Common myeloid progenitor, CD34-positive (primary cell): ENCODE data around the gene CTSE.
A peak's percentile ranks its signal among the peaks of the same experiment; 100 is the strongest.
"Not testable (repeated sequence)": the region's sequence is repeated elsewhere in the genome, so short reads cannot be mapped to it uniquely, and the experiment has no call there.

ENCODE experiments used
- CTCF ChIA-PET: fragments of 350-600 bp; sonication (Branson Sonifier 250); formaldehyde crosslinking; loops from one replicate; lab custom pipeline; 2021; ENCODE audit warnings: antibody characterized with exemption; lab: Charles Lee
- POLR2A ChIA-PET: fragments of 350-600 bp; sonication (Branson Sonifier 250); formaldehyde crosslinking; loops from one replicate; lab custom pipeline; 2021; ENCODE audit warnings: antibody characterized with exemption; lab: Charles Lee
- DNase-seq, 3 donors: peaks; one replicate each; pipeline versions ENCODE4 v3.0.0 to v3.0.0-alpha.2; 2013
- H3K27ac ChIP-seq, 2 experiments: 1 replicate in 1 of 2; 2 replicates in 1 of 2; pipeline ENCODE4 v1.7.0; 2013; ENCODE audit warnings: inconsistent platforms in 2 of 2, low read length in 2 of 2, mild to moderate bottlenecking in 2 of 2, low read depth in 1 of 2, moderate library complexity in 1 of 2; ENCODE audit not compliant: severe bottlenecking in 2 of 2, insufficient read depth in 1 of 2, poor library complexity in 1 of 2
- H3K27me3 ChIP-seq, 5 experiments: replicated peaks in 2 of 5; 1 replicate in 3 of 5; 2 replicates in 2 of 5; pipeline versions ENCODE4 v1.6.1 to v1.7.0; 2013; ENCODE audit warnings: low read length in 4 of 5, mild to moderate bottlenecking in 2 of 5, moderate library complexity in 2 of 5, inconsistent platforms in 1 of 5; ENCODE audit not compliant: insufficient read depth in 5 of 5, control insufficient read depth in 4 of 5
- H3K36me3 ChIP-seq, 4 experiments: 1 replicate in 2 of 4; 2 replicates in 2 of 4; pipeline versions ENCODE4 v1.6.1 to v1.7.0; 2013; ENCODE audit warnings: low read length in 3 of 4, control low read depth in 1 of 4, mild to moderate bottlenecking in 1 of 4; ENCODE audit not compliant: control insufficient read depth in 4 of 4, insufficient read depth in 4 of 4
- H3K4me1 ChIP-seq, 4 experiments: 1 replicate in 3 of 4; 2 replicates in 1 of 4; pipeline versions ENCODE4 v1.6.1 to v1.7.1; 2013; ENCODE audit warnings: low read length in 3 of 4, mild to moderate bottlenecking in 3 of 4, control low read depth in 1 of 4, inconsistent platforms in 1 of 4, moderate library complexity in 1 of 4; ENCODE audit not compliant: control insufficient read depth in 4 of 4, insufficient read depth in 4 of 4; ENCODE audit errors: control extremely low read depth in 1 of 4
- H3K4me3 ChIP-seq, 7 experiments: 1 replicate in 4 of 7; 2 replicates in 3 of 7; pipeline versions ENCODE4 v1.5.1 to v1.7.0; 2013; ENCODE audit warnings: mild to moderate bottlenecking in 7 of 7, low read length in 6 of 7, moderate library complexity in 6 of 7, inconsistent platforms in 2 of 7, low read depth in 2 of 7, control low read depth in 1 of 7; ENCODE audit not compliant: insufficient read depth in 4 of 7, control insufficient read depth in 1 of 7; ENCODE audit errors: extremely low read depth in 1 of 7
- H3K9me3 ChIP-seq, 5 experiments: 1 replicate in 4 of 5; 2 replicates in 1 of 5; pipeline versions ENCODE4 v1.6.1 to v1.7.1; 2013; ENCODE audit warnings: low read length in 4 of 5, mild to moderate bottlenecking in 2 of 5, inconsistent platforms in 1 of 5, low read depth in 1 of 5, moderate library complexity in 1 of 5; ENCODE audit not compliant: control insufficient read depth in 4 of 5, insufficient read depth in 2 of 5; ENCODE audit errors: control extremely low read depth in 1 of 5
- WGBS: methylation state at CpG from one replicate; pipeline ENCODE4 v1.1.5; 2013; ENCODE audit not compliant: insufficient coverage; 5-methylcytosine and 5-hydroxymethylcytosine counted together

CTSE gene

DNA sequence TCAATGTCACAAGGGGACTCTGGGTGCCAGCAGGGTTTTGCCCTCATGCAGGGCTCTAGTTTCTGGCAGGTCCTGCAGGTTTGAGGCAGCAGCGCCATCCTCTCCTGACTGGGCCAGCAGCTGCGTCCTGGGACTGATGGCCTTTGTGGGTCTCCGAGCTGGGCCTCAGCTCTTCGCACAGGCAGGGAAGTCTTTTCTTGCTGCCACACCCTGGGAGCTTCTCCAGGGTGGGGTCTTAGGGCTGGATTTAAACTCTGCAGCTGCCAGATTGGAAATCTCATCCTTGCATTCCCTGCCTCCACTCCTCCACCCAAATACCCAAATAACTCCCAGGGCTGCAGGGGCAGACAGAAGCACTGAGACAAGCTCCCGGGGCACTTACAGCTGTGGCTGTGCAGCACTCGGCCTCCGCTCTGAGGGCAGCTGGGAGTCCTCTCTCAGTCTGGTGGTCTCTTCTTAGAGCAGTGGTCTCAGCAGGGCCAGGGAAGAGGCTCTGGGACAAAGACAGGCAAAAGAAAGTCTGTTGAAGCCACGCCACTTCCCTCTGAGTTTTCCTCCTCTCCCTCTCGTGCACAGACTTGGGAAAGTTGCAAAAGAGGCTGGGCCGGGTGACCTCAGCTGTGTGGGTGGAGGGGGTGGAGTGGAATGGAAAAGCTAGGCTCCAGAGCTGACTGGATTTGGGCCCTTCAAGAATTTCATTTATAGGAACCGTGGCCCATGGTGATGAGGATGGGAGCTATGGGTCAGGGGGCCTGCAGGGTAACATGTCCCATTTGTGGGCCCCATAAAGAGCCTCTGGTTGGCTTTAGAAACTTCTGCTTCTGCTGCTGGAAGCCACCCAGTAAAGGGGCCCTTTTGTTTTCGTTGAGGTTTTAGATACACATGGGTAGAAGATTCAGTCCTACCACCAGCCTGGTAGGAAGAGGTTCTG, 20.6 kb downstream of the CTSE start, which contains the start of gene RAB7B:
TSS of gene RAB7B (minus strand) at position 525 of the 931 bp plus-strand sequence. CDS start 9,260 bp downstream, outside the sequence.
- H3K9me3 ChIP-seq: no peaks in the 10 kb centered on the region
- peak within 1 kb of the TSS in 1 of 2 experiments; percentile 4 for H3K27ac ChIP-seq
- peak; percentile 36 to 75 (median 66) for DNase-seq
- no peaks in the 10 kb centered on the region for H3K27me3 ChIP-seq
- H3K36me3 ChIP-seq: peaks cover 0 to 13% (median 0%) of the 10 kb centered on the region in 4 experiments
- CTCF ChIA-PET: interaction anchor here (1.2 to 1.6 kb wide), 3 partner anchors 12 to 27 kb away, joined by 3 to 5 read pairs (median 4); no protein-coding TSS in a partner anchor
- 81% methylated on average over 10 of the region's 12 CpGs for WGBS
- H3K4me3 ChIP-seq: peak within 1 kb of the TSS in 1 of 7 experiments; percentile 60
- POLR2A ChIA-PET: no interaction called here
- peaks cover 7 to 67% (median 45%) of the 10 kb centered on the region in 4 experiments for H3K4me1 ChIP-seq

DNA sequence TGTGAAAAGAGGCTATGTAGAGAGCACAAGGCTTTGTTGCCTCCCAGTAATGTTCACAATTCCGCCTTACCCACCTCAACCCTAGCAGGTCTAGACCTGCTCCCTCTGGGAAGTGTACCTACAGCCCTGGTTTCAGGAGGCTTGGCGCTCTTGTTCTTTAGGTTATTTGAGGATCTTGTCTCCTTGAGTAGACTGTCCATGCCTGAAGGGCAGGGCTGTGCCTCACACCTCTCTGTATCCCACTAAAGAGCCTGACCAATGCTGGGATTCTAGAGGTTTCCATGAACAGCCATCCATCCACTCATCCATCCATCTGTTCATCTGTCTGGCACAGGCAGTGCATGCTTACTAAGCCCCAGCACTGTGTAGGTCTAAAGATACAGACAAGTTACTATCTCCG, 21.5 kb downstream of the CTSE start:
- Histone ChIP-seq H3K27me3 (no peaks in the 10 kb centered on the region), H3K9me3 (peaks cover 0 to 1% (median 0%) of the 10 kb centered on the region in 5 experiments), H3K27ac (no peak overlapping the region), H3K4me1 (peaks cover 7 to 65% (median 45%) of the 10 kb centered on the region in 4 experiments), H3K4me3 (peak overlapping the region in 1 of 7 experiments; percentile 60), H3K36me3 (peaks cover 0 to 19% (median 0%) of the 10 kb centered on the region in 4 experiments)
- ChIA-PET CTCF (interaction anchor here (0.9 to 11.4 kb wide), 5 partner anchors 18 to 104 kb away, joined by 3 to 95 read pairs (median 5); no protein-coding TSS in a partner anchor), POLR2A (no interaction called here)
- WGBS: 100% methylated on average over 1 of the region's 3 CpGs
- no peak for DNase-seq

DNA sequence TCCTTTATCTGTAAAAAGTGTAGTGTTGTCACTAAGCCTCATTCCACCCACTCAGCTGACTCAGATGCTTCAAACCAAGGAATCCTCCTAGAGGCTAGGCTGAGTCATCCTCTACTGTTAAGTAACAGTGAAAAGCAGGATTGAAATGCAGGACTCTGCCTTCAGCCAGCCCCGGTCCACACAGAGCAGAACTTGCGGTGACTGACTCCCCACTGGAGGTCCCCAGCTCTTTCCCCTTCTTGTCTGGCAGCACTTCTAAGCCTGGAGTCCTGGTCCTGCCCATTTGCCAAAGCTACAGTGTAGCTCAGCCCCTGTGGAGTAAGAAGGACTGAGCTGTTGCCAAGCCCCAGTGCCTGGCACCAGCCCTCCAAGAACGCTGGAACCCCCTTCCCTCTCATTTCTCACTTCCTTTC, 22.2 kb downstream of the CTSE start:
- H3K27me3 ChIP-seq: no peaks in the 10 kb centered on the region
- peak overlapping the region in 1 of 7 experiments; percentile 60 for H3K4me3 ChIP-seq
- WGBS: 17% methylated on average over 2 of the region's 3 CpGs
- CTCF ChIA-PET: interaction anchor here (0.9 to 11.4 kb wide), 4 partner anchors 10 to 104 kb away, joined by 3 to 95 read pairs (median 4); no protein-coding TSS in a partner anchor
- no peak overlapping the region for H3K27ac ChIP-seq
- peak; percentile 40 to 71 (median 71) for DNase-seq
- H3K9me3 ChIP-seq: peaks cover 0 to 7% (median 0%) of the 10 kb centered on the region in 5 experiments
- peaks cover 6 to 59% (median 43%) of the 10 kb centered on the region in 4 experiments for H3K4me1 ChIP-seq
- POLR2A ChIA-PET: no interaction called here
- peaks cover 0 to 20% (median 0%) of the 10 kb centered on the region in 4 experiments for H3K36me3 ChIP-seq

DNA sequence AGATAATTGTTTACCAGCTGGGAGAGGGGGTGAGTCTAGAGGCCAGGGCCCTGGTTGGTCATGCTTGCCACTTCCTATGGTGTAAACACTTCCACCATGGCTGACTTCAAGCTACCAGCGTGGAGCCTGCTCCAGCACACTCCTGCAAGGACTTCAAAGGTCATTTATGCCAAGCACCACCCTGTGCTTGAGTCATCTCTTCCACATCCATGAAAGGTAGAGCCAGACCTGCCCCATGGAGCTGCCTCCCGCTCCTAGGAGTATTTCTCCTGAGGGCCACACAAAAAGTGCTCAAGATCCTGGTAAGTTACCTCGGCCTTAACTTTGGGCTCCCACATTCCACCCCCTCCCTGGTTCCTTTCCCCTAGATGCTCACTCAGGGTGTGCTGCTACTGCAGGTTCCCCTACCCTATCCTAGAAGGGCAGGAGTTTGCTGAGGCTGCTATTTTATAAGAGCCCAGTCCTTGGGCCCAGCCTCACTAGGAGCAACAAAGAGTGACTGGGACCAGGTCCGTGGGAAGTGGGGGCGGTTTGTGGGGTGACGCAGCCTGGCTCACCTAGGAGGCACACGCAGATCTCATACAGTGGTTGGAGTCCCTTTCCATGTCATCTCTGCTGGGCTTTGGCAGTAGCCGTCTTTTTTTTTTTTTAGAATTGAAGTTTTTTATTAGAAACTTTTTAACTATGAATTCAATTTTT, 22.9 kb downstream of the CTSE start:
- ChIA-PET CTCF (interaction anchor here (0.9 to 11.4 kb wide), 5 partner anchors 11 to 105 kb away, joined by 3 to 95 read pairs (median 5); no protein-coding TSS in a partner anchor), POLR2A (no interaction called here)
- Histone ChIP-seq H3K4me3 (peak overlapping the region in 1 of 7 experiments; percentile 37), H3K27ac (no peak overlapping the region), H3K9me3 (peaks cover 0 to 10% (median 0%) of the 10 kb centered on the region in 5 experiments), H3K4me1 (peaks cover 0 to 54% (median 36%) of the 10 kb centered on the region in 4 experiments), H3K27me3 (no peaks in the 10 kb centered on the region), H3K36me3 (peaks cover 0 to 24% (median 0%) of the 10 kb centered on the region in 4 experiments)
- DNase-seq: no peak
- 99% methylated on average over 7 of the region's 8 CpGs for WGBS

DNA sequence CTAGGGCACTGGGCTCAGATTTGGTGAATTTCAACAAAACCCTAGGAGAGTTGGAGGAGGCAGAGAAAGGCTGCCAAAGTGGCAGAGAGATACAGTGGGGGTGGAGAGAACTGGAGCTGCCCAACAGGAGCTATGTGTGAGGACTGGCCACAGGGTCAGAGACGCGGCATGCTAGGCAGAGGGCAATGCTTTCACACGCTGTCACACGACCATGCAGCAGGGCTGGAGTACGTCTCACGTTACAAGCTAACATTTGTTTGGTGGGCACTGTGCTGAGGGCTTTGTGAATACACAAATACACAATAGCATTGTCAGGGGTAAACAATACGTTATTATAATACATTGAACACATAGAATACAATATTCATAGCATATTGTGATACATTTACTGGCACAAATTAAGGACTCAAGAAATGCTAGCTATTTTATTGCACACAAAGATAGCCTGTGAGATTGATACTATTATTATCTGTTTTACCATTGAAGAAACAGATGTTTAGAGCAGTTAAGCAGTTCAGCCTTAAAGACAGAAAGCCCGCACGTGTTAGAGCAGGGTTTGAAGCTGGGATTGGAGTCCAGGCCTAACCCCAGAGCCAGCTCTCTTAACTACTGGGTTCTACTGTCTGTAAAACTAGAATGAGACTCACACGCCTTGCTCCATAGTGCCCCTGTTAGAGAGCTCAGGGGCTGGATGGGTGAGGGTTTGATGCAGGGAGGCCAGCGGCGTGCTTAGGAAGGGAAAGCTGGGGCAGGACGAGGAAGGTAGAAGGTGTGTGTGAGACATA, 25.0 kb downstream of the CTSE start:
- POLR2A ChIA-PET: no interaction called here
- DNase-seq: no peak
- Histone ChIP-seq H3K36me3 (peaks cover 0 to 30% (median 0%) of the 10 kb centered on the region in 4 experiments), H3K27ac (no peak overlapping the region), H3K9me3 (peaks cover 0 to 10% (median 0%) of the 10 kb centered on the region in 5 experiments), H3K4me3 (no peak overlapping the region), H3K27me3 (no peaks in the 10 kb centered on the region), H3K4me1 (peaks cover 0 to 33% (median 25%) of the 10 kb centered on the region in 4 experiments)
- CTCF ChIA-PET: interaction anchor here (1.0 to 11.4 kb wide), 6 partner anchors 15 to 107 kb away, joined by 3 to 95 read pairs (median 8); no protein-coding TSS in a partner anchor
- 100% methylated on average over 6 of the region's 13 CpGs for WGBS

DNA sequence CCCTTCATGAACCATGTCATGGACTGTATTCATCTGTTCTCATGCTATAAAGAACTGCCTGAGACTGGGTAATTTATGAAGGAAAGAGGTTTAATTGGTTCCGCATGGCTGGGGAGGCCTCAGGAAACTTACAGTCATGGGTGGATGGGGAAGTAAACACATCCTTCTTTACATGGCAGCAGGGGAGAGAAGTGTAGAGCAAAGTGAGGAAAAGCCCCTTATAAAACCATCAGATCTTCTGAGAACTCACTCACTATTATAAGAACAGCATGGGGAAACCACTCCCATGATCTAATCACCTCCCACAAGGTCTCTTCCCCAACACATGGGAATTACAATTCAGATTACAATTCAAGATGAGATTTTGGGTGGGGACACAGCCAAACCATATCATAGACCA, 27.1 kb downstream of the CTSE start:
- H3K9me3 ChIP-seq, H3K27ac ChIP-seq, H3K27me3 ChIP-seq, POLR2A ChIA-PET, H3K4me3 ChIP-seq, DNase-seq: not testable (repeated sequence)
- CTCF ChIA-PET: interaction anchor here (1.9 to 11.4 kb wide), 2 partner anchors 13 to 34 kb away, joined by 6 to 95 read pairs; no protein-coding TSS in a partner anchor
- no CpG with 5 or more reads among the region's 1 CpG for WGBS
- peaks cover 0 to 14% (median 9%) of the 10 kb centered on the region in 4 experiments for H3K4me1 ChIP-seq
- peaks cover 0 to 48% (median 0%) of the 10 kb centered on the region in 4 experiments for H3K36me3 ChIP-seq
